ENCODE data around the gene RND2. TPM values are rescaled to one million over a fixed set of nuclear protein-coding genes. Genes with fewer than 3 reads are reported as not detected.
"Not testable (repeated sequence)": the region's sequence is repeated elsewhere in the genome, so short reads cannot be mapped to it uniquely, and the experiment has no call there.

The RND2 gene
- total and polyA plus RNA-seq, 2 experiments from 2014 or later: 18.5 to 22.9 TPM

GRCh38 chr17:43000894-43001293 is 24.1 kb upstream of the RND2 start:
- Histone ChIP-seq H3K4me1 (ENCODE audit: insufficient read depth) (peaks cover 13% of the 10 kb centered on the region), H3F3A (replicated peaks; ENCODE audit: low read depth) (peaks cover 69% of the 10 kb centered on the region), H3K27ac (ENCODE audit: low read depth) (peak overlapping the region; percentile 88), H4K20me1 (replicated peaks; ENCODE audit: insufficient read depth) (peaks cover 37% of the 10 kb centered on the region), H3K79me2 (replicated peaks; ENCODE audit: insufficient read depth) (peaks cover 21% of the 10 kb centered on the region), H3K36me3 (ENCODE audit: insufficient read depth) (peaks cover 50% of the 10 kb centered on the region)
- peaks cover 17% of the 10 kb centered on the region for H3K4me1 Mint-ChIP-seq
- H3K4me3 Mint-ChIP-seq: 0 out of 3 replicates have a peak overlapping the region, but pooled peaks have one; percentile 23
- H3K27ac Mint-ChIP-seq: peak overlapping the region; percentile 56; the same call in 1 of the 2 replicates
- peaks cover 31% of the 10 kb centered on the region for H3K27me3 Mint-ChIP-seq (ENCODE audit: insufficient read depth, low read depth, poor library complexity)
- not testable (repeated sequence) for H3K9me2 ChIP-seq (ENCODE audit: insufficient read depth); H2AFZ ChIP-seq; H3K27me3 ChIP-seq (ENCODE audit: insufficient read depth); ATAC-seq; H3K9me3 Mint-ChIP-seq; DNase-seq (ENCODE audit: low spot score); H3K4me2 ChIP-seq; H3K4me3 ChIP-seq
- TF ChIP-seq POLR2AphosphoS5 (IDR thresholded peaks at IDR 0.05; ENCODE audit: low read depth): peak; percentile 26; the same call in 1 of the 2 replicates
- H3K36me3 Mint-ChIP-seq (ENCODE audit: low read depth): peaks cover 66% of the 10 kb centered on the region

DNA sequence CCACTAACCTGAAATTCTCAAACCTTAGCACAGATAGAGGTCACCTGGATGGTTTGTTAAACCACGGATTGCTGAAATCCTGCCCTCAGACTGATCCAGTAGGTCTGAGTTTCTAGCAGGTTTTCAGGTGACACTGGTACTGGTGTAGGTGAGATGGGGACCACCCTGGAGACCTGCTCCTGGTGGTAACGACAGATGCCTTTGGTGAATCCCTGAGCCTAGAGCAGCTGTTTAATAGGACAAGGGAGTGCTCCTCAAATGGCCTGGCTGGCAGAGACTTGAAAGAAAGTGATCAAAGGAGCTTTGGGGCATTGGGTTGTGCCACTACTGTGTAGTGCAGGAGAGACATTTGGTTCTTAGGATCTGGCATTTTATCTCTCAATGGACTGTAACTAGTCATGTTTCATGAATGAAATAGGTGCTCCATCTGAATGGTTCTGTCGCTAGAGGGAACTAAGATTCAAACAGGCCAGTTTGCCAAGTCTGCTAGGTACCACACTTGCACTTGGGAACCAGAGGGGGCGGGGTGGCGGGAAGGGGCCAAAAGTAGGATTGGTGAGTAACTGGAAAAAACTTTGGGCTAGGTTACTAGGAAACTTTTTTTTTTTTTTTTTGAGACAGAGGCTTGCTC is 21.4 kb upstream of the RND2 start:
- H3K27ac Mint-ChIP-seq: peak overlapping the region; percentile 42; the same call in 1 of the 2 replicates
- peaks cover 37% of the 10 kb centered on the region for H4K20me1 ChIP-seq (replicated peaks; ENCODE audit: insufficient read depth)
- H2AFZ ChIP-seq: no peak overlapping the region
- H3K36me3 ChIP-seq (ENCODE audit: insufficient read depth): peaks cover 50% of the 10 kb centered on the region
- H3K36me3 Mint-ChIP-seq (ENCODE audit: low read depth): peaks cover 62% of the 10 kb centered on the region
- H3K4me2 ChIP-seq: no peak overlapping the region
- peaks cover 18% of the 10 kb centered on the region for H3K79me2 ChIP-seq (replicated peaks; ENCODE audit: insufficient read depth)
- ATAC-seq: peak; percentile 24
- peaks cover 63% of the 10 kb centered on the region for H3F3A ChIP-seq (replicated peaks; ENCODE audit: low read depth)
- peaks cover 15% of the 10 kb centered on the region for H3K4me1 ChIP-seq (ENCODE audit: insufficient read depth)
- peaks cover 27% of the 10 kb centered on the region for H3K27me3 Mint-ChIP-seq (ENCODE audit: insufficient read depth, low read depth, poor library complexity)
- H3K9me2 ChIP-seq (ENCODE audit: insufficient read depth): no peaks in the 10 kb centered on the region
- no peaks in the 10 kb centered on the region for H3K9me3 Mint-ChIP-seq
- DNase-seq (ENCODE audit: low spot score): peak; percentile 71
- H3K27me3 ChIP-seq (ENCODE audit: insufficient read depth): no peaks in the 10 kb centered on the region
- peak overlapping the region; percentile 88 for H3K27ac ChIP-seq (ENCODE audit: low read depth)
- no peak overlapping the region for H3K4me3 ChIP-seq
- peaks cover 17% of the 10 kb centered on the region for H3K4me1 Mint-ChIP-seq
- peak; percentile 13 to 22; a peak in 1 of 4 replicates for TF ChIP-seq CTCF (conservative IDR thresholded peaks at IDR 0.05; ENCODE audit: low read depth in 2 of 2)
- no peak for TF ChIP-seq STAT1 (IDR thresholded peaks at IDR 0.05; ENCODE audit: unreplicated experiment)
- TF ChIP-seq POLR2AphosphoS5 (IDR thresholded peaks at IDR 0.05; ENCODE audit: low read depth): peak; percentile 27; the same call in 1 of the 2 replicates
- H3K4me3 Mint-ChIP-seq: no peak overlapping the region

DNA sequence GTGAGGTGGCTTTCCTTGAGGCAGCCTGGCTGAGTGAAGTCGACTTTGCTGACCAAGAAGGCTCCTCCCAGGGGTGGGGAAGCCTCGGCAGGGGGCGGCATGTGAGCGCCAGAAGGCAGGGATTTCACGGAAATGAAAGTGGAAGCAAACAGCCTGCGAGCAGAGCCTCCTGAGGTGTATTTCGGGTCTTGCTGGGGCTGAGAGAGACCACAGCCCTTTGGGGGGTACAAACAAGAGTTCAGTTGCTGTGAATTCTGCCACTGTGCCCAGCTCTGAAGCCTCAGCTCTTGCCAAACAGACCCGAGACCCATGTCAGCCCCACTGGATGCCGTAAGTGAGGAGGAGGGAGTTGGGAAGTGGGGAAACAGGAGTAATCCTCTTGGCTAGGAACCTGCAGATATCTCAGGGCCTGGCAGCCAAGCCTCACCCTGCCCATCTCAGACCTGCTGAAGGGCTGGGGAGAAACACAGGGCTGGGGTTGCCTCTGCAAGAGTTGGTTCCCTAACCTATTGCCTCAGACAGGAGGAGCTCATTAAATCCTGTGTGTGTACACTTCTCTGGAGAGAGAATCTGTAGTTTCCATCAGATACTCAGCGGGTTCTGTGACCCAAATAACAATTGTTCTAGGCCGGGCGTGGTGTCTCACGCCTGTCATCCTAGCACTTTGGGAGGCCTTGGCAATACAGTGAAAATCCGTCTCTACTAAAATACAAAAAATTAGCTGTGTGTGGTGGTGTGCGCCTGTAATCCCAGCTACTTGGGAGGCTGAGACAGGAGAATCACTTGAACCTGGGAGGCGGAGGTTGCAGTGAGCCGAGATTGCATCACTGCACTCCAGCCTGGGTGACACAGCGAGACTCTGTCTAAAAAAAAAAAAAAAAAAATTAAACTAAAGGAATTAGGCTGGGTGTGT is 18.1 kb upstream of the RND2 start, which contains the start of gene IFI35:
Gene IFI35, plus strand, starts transcription at position 146 of the 913 bp plus-strand sequence. Its CDS starts 164 bp downstream, at position 310.
- Mint-ChIP-seq H3K36me3 (ENCODE audit: low read depth) (peaks cover 31% of the 10 kb centered on the region), H3K4me3 (peak within 1 kb of the TSS; percentile 75), H3K27ac (peak within 1 kb of the TSS; percentile 90), H3K9me3 (no peaks in the 10 kb centered on the region), H3K4me1 (peaks cover 8% of the 10 kb centered on the region; the same call in 2 of the 3 replicates), H3K27me3 (ENCODE audit: insufficient read depth, low read depth, poor library complexity) (peaks cover 16% of the 10 kb centered on the region)
- peak within 1 kb of the TSS; percentile 53 for H3K4me3 ChIP-seq
- 0 out of 2 replicates have a peak, but pooled peaks cover 8% of the 10 kb centered on the region for H3K4me1 ChIP-seq (ENCODE audit: insufficient read depth)
- no peaks in the 10 kb centered on the region for H3K79me2 ChIP-seq (replicated peaks; ENCODE audit: insufficient read depth)
- ATAC-seq (peak; percentile 76), DNase-seq (ENCODE audit: low spot score) (peak; percentile 79)
- peak within 1 kb of the TSS; percentile 89; the same call in 1 of the 2 replicates for H2AFZ ChIP-seq
- no peaks in the 10 kb centered on the region for H3K9me2 ChIP-seq (ENCODE audit: insufficient read depth)
- peak within 1 kb of the TSS; percentile 93 for H3K27ac ChIP-seq (ENCODE audit: low read depth)
- peaks cover 36% of the 10 kb centered on the region for H3F3A ChIP-seq (replicated peaks; ENCODE audit: low read depth)
- H3K4me2 ChIP-seq: peak within 1 kb of the TSS; percentile 81
- no peaks in the 10 kb centered on the region for H3K27me3 ChIP-seq (ENCODE audit: insufficient read depth)
- peaks cover 21% of the 10 kb centered on the region for H3K36me3 ChIP-seq (ENCODE audit: insufficient read depth)
- peaks cover 16% of the 10 kb centered on the region for H4K20me1 ChIP-seq (replicated peaks; ENCODE audit: insufficient read depth)
- TF ChIP-seq JUNB (IDR thresholded peaks at IDR 0.05; ENCODE audit: unreplicated experiment) (no peak), ZNF462 (CRISPR knock-in tag; IDR thresholded peaks at IDR 0.05) (no peak), STAT1 (IDR thresholded peaks at IDR 0.05; ENCODE audit: unreplicated experiment) (no peak)

All from GM23338 (cell line).